Testis (tissue), 2 donors: ENCODE data around the gene ADGRG3.

ENCODE experiments used
- CTCF ChIP-seq, 3 experiments: fragments of 450-650 bp in 2 of 3; fragments of 200-600 bp in 1 of 3; sonication (generic) in 1 of 3; IDR thresholded peaks; one replicate each; pipeline ENCODE4 v1.5.1; 2016 to 2019; ENCODE audit warnings: antibody characterized with exemption in 3 of 3, mild to moderate bottlenecking in 2 of 3, moderate library complexity in 1 of 3
- POLR2A ChIP-seq: fragments of 450-650 bp; IDR thresholded peaks from one replicate; pipeline ENCODE4 v1.6.1; 2017; ENCODE audit warnings: antibody characterized with exemption, mild to moderate bottlenecking, moderate library complexity

DNA sequence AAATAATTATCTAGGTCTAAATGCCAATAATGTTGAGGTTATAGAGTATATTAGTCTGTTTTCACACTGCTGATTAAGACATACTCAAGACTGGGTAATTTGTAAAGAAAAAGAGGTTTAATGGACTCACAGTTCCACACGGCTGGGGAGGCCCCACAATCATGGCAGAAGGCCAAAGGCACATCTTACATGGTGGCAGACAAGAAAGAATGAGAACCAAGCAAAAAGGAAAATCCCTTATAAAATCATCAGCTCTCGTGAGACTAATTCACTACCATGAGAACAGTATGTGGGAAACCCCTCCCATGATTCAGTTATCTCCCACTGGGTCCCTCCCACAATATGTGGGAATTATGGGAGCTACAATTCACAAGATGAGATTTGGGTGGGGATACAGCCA is 64.6 kb downstream of the ADGRG3 start:
- no peak for TF ChIP-seq CTCF (IDR thresholded peaks at IDR 0.05)
- no peak for TF ChIP-seq POLR2A
